NCI-H446 treated with DMSO at 0.1 percent for 48 hours (cell line): ENCODE data around the gene MS4A7.

Experiments
- DNase-seq: peaks from one replicate; lab custom pipeline; 2025; lab: John Stamatoyannopoulos, UW

Gene MS4A7

DNA sequence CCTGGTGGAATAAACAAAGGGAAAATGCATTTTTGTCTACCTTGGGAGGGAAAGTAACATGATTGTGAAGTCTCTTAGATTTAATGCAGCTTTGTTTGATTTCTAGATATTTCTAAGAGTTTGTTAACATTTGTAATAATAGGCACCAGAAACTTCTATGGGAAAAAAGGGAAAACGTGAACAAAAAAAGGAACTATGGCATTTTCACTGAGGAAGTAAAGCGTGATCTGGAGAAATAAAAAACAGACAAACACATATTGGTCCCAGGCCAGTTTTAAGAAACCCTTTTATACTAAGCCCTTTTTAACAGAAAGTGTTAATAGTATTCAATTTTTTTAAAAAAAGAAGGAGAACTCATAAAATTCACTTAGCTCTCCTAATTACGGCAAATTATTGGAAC lies 6.9 kb upstream of the MS4A7 start:
- DNase-seq, result no peak

- no peak for DNase-seq
These were observed 6.5 kb upstream of the MS4A7 start for GRCh38 chr11:60371854-60372253.

GRCh38 chr11:60372767-60373166 lies 5.6 kb upstream of the MS4A7 start:
- DNase-seq, result no peak

GRCh38 chr11:60375316-60375715 lies 3.0 kb upstream of the MS4A7 start:
- DNase-seq, result no peak

DNA sequence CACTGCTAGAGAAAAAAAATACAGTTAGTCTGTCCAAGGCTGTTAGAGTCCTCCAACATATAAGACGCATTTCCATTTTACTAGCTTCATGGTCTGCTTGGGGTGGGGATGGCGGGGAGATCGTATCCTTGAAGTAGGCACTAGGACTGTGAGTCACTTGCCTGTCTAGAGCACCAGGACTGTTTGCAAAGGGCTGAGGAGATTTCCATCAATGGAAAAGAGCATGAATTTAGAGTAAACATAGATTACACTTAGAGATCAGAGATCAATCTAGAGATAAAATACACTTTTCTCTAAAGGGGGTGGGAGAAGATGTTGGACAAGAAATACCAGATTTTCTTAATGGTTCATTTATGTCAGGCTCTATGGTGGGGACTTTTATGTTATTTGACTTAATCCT lies 1.7 kb upstream of the MS4A7 start:
- no peak for DNase-seq

- DNase-seq, result no peak
These were observed 763 bp upstream of the MS4A7 start for GRCh38 chr11:60377401-60378136.

DNA sequence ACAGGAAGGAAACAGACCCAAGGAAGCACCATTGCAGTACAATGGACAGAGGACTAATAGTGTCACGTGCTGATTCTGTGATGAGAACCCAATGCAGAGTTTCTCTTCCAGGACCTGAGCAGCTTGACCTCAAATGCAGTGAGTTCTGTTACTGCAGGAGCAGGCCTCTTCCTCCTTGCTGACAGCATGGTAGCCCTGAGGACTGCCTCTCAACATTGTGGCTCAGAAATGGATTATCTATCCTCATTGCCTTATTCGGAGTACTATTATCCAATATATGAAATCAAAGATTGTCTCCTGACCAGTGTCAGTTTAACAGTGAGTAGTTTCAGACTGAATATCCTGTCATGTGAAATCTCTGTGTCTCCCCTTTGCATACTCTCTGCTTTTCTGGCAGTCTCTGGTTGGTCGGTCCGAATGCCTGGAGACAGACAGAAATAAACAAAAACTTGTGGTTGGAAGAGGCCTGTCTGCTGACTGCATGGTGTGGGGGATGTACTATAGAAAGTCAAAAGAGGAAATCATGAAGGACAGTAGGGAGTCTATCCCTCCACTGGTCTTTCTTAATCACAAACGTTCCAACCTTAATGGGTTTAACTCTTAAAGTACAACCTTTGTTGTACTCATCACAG lies 11.1 kb downstream of the MS4A7 start:
- DNase-seq, result no peak

GRCh38 chr11:60390419-60390818 lies 12.1 kb downstream of the MS4A7 start:
- no peak for DNase-seq

DNA sequence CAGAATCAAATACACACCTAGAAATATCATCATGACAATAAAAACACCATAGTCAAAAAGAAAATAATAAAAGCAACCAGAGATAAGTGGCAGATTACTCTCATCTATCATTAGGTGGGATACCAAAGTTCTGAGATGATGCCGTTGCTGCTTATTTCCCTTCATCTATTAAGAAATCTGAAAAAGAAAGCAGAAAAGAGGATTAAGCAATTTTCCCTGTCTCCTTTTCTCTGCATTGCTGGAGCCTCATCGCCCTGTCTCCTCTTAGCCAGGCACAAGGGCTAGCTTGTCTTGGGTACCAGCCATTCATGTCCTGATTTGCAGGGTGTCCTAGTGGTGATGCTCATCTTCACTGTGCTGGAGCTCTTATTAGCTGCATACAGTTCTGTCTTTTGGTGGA lies 14.0 kb downstream of the MS4A7 start:
- DNase-seq, result no peak

DNA sequence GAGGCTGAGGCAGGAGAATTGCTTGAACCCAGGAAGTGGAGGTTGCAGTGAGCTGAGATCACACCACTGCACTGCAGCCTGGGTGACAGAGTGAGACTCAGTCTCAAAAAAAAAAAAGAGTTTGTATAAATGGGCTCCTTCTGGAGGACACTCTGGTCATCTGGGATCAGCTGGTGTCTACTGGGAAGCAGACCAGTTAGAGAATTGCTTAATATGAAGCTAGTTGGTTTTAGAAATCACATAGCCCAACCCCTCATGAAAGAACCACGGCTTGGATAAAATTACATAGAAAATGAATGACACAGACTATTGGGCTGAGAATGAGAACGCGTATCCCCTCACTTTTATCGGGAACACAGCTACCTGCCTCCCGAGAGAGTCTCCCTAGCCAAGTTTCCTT lies 14.7 kb downstream of the MS4A7 start:
- DNase-seq, result no peak

GRCh38 chr11:60394666-60395380 lies 16.5 kb downstream of the MS4A7 start:
- no peak for DNase-seq

- DNase-seq, result no peak
These were observed 18.1 kb downstream of the MS4A7 start, which contains the start of gene MS4A14 for GRCh38 chr11:60396382-60396781. TSS of gene MS4A14 (plus strand) at chr11:60396459. CDS start at chr11:60396579, 120 bp downstream.

- no peak for DNase-seq
These were observed 18.5 kb downstream of the MS4A7 start for GRCh38 chr11:60396799-60397198.

- DNase-seq, result no peak
These were observed 41.7 kb downstream of the MS4A7 start for GRCh38 chr11:60420015-60420414.

DNA sequence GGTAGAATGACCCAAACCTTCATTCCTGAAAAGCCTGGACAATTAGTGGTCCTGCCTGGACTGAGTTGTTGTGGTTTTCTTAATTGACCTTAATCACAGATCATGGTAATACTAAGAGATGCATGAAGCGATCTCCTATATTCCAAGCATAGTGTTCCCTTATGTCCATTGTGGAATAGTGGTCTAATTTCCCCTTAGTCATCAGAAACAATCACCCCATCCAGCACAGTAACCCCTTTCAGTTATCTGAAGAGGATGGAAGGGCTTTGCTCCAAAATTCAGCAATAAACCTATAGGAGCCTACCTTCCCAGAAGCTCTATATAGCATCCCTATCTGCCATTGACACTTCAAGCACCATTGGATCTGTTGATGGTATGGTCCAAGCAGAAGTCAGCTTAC lies 44.3 kb downstream of the MS4A7 start:
- DNase-seq, result no peak

- no peak for DNase-seq
These were observed 50.2 kb downstream of the MS4A7 start for GRCh38 chr11:60428517-60428916.

- DNase-seq, result no peak
These were observed 50.9 kb downstream of the MS4A7 start, which contains the start of gene MS4A5 for GRCh38 chr11:60429272-60429671. TSS of gene MS4A5 (plus strand) at chr11:60429572. CDS start at chr11:60429675, 103 bp downstream.

DNA sequence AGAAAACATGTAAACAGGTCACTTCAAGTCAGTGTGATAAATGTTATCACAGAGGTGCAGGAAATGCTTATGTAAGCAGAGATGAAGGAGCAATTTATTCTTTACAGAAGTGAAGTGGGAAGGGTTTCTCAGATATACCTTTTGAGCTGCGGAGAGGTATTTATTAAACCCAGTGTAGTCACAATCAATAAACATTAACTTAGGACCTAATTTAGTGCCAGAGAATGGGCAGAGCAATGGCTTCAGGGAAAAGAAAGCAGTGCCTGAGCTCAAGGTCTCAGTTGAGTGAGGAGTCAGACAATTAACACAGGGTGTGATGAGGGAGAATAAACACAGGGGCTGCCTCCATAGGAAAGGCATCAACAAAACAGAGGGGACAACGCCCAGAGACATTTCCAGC lies 52.9 kb downstream of the MS4A7 start:
- no peak for DNase-seq

GRCh38 chr11:60433401-60433800 lies 55.1 kb downstream of the MS4A7 start:
- no peak for DNase-seq
